Loucy (cell line): ENCODE results near the gene EFCAB13.

Experiments used
- H2AFZ ChIP-seq: fragments of 200-600 bp; sonication (generic); 2 replicates; pipeline ENCODE4 v1.6.0; 2016; ENCODE audit warnings: antibody characterized with exemption, mild to moderate bottlenecking, low read length, moderate library complexity
- H3F3A ChIP-seq: fragments of 200-600 bp; 2 replicates; pipeline ENCODE4 v1.6.0; 2016; ENCODE audit warnings: antibody characterized with exemption, low read depth, mild to moderate bottlenecking
- H3K27me3 ChIP-seq: fragments of 200-600 bp; sonication (generic); 2 replicates; pipeline ENCODE4 v1.6.1; 2014; ENCODE audit warnings: low read length, mild to moderate bottlenecking; ENCODE audit not compliant: insufficient read depth, poor library complexity, severe bottlenecking
- H3K36me3 ChIP-seq: fragments of 200-600 bp; sonication (generic); 2 replicates; pipeline ENCODE4 v1.6.1; 2016; ENCODE audit warnings: low read length; ENCODE audit not compliant: insufficient read depth
- H3K4me1 ChIP-seq: fragments of 200-600 bp; sonication (generic); 2 replicates; pipeline ENCODE4 v1.5.1; 2014; ENCODE audit warnings: low read length, mild to moderate bottlenecking; ENCODE audit not compliant: insufficient read depth, poor library complexity, severe bottlenecking
- H3K4me2 ChIP-seq: fragments of 200-600 bp; sonication (generic); 2 replicates; pipeline ENCODE4 v1.6.0; 2014; ENCODE audit warnings: antibody characterized with exemption, low read length, low read depth, mild to moderate bottlenecking; ENCODE audit not compliant: poor library complexity, severe bottlenecking
- H3K4me3 ChIP-seq: fragments of 200-600 bp; sonication (generic); 2 replicates; pipeline ENCODE4 v1.5.1; 2014; ENCODE audit warnings: low read length, mild to moderate bottlenecking, mixed read lengths; ENCODE audit not compliant: poor library complexity, severe bottlenecking
- H3K79me2 ChIP-seq: fragments of 200-600 bp; sonication (generic); 2 replicates; pipeline ENCODE4 v1.6.1; 2014; ENCODE audit warnings: low read length; ENCODE audit not compliant: insufficient read depth
- H3K9ac ChIP-seq: fragments of 200-600 bp; sonication (generic); 2 replicates; pipeline ENCODE4 v1.6.0; 2014; ENCODE audit warnings: mild to moderate bottlenecking, low read depth, low read length, moderate library complexity; ENCODE audit not compliant: poor library complexity, severe bottlenecking
- H3K9me2 ChIP-seq: fragments of 200-600 bp; sonication (generic); replicated peaks from 2 replicates; pipeline ENCODE4 v1.6.1; 2016; ENCODE audit warnings: low read depth, low read length, mixed read lengths
- H3K9me3 ChIP-seq: fragments of 200-600 bp; sonication (generic); 2 replicates; pipeline ENCODE4 v1.6.1; 2014; ENCODE audit warnings: mild to moderate bottlenecking, antibody characterized with exemption, low read length, low read depth; ENCODE audit not compliant: insufficient read depth
- H4K20me1 ChIP-seq: fragments of 200-600 bp; sonication (generic); 2 replicates; pipeline ENCODE4 v1.6.0; 2014; ENCODE audit warnings: antibody characterized with exemption, low read length, mild to moderate bottlenecking; ENCODE audit not compliant: insufficient read depth, poor library complexity, severe bottlenecking
- EZH2phosphoT487 ChIP-seq: fragments of 200-600 bp; IDR thresholded peaks from 2 replicates; pipeline ENCODE4 v1.6.1; 2018; ENCODE audit warnings: antibody characterized with exemption, mild to moderate bottlenecking, moderate library complexity, borderline replicate concordance
- TF ChIP-seq, protein P1 (sequence below): fragments of 200-600 bp; sonication (generic); conservative IDR thresholded peaks from 2 replicates; pipeline ENCODE4 v1.5.1; 2014; ENCODE audit warnings: mild to moderate bottlenecking, antibody characterized with exemption, low read length

The EFCAB13 gene

GRCh38 chr17:47320879-47321502 lies 2.8 kb upstream of the EFCAB13 start:
- H3K4me2 ChIP-seq, result no peak overlapping the region
- no peaks in the 10 kb centered on the region for H4K20me1 ChIP-seq
- H3K4me1 ChIP-seq, result peaks cover 18% of the 10 kb centered on the region
- no peaks in the 10 kb centered on the region for H3K27me3 ChIP-seq
- no peak overlapping the region for H3K4me3 ChIP-seq
- H2AFZ ChIP-seq, result no peak overlapping the region
- H3F3A ChIP-seq, result peaks cover 4% of the 10 kb centered on the region; the same call in 1 of the 2 replicates
- no peaks in the 10 kb centered on the region for H3K79me2 ChIP-seq
- TF ChIP-seq, protein P1, sequence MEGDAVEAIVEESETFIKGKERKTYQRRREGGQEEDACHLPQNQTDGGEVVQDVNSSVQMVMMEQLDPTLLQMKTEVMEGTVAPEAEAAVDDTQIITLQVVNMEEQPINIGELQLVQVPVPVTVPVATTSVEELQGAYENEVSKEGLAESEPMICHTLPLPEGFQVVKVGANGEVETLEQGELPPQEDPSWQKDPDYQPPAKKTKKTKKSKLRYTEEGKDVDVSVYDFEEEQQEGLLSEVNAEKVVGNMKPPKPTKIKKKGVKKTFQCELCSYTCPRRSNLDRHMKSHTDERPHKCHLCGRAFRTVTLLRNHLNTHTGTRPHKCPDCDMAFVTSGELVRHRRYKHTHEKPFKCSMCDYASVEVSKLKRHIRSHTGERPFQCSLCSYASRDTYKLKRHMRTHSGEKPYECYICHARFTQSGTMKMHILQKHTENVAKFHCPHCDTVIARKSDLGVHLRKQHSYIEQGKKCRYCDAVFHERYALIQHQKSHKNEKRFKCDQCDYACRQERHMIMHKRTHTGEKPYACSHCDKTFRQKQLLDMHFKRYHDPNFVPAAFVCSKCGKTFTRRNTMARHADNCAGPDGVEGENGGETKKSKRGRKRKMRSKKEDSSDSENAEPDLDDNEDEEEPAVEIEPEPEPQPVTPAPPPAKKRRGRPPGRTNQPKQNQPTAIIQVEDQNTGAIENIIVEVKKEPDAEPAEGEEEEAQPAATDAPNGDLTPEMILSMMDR, result no peak
- no peak overlapping the region for H3K9ac ChIP-seq
- no peaks in the 10 kb centered on the region for H3K9me3 ChIP-seq
- H3K36me3 ChIP-seq, result no peaks in the 10 kb centered on the region
- H3K9me2 ChIP-seq, result no peaks in the 10 kb centered on the region

DNA sequence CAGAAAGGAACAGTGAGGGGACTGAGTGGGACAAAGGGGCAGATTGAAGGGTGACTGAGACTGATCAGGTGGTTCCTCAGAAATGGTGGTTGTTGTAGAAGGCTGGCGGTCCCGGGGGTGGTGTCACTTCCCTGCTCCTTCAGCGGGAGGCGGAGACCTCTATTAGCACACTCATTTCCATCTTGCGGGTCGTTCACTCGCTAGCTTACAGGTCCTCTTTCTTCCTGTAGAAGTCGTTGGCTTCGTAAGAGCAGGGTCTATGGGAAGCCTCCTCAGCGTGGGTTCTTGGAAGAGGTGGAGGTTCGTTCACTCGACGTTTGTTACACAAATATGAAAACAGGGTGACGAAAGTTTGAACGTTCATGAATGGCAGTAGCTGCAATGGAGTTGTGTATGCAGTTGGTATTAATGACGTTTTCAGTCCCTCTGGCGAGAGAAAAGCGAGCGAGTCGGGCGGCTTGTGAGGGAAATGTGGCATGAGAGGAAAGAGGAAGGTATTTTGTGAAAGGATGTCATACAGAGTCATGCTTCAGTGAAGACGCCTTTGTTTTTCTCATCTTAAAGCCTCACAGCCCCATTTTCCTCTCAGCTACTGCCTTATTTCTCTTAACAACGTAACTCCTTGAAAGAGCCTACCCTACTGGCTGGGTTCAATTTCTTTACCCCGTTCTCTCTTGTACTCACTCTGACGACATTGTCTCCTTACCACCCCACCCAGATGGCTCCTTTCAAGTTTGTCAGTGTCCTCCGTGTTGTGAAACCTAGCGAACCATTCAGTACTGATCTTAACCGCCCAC lies 667 bp downstream of the EFCAB13 start:
- H3K36me3 ChIP-seq, result no peaks in the 10 kb centered on the region
- peak overlapping the region; percentile 97 for H2AFZ ChIP-seq
- peaks cover 8% of the 10 kb centered on the region for H3K4me1 ChIP-seq
- no peaks in the 10 kb centered on the region for H4K20me1 ChIP-seq
- TF ChIP-seq, protein P1, result no peak
- no peak for TF ChIP-seq EZH2phosphoT487
- H3K9me3 ChIP-seq, result no peaks in the 10 kb centered on the region
- H3K79me2 ChIP-seq, result no peaks in the 10 kb centered on the region
- H3K27me3 ChIP-seq, result no peaks in the 10 kb centered on the region
- no peaks in the 10 kb centered on the region for H3K9me2 ChIP-seq
- H3F3A ChIP-seq, result peaks cover 4% of the 10 kb centered on the region; the same call in 1 of the 2 replicates
- peak overlapping the region; percentile 59 for H3K9ac ChIP-seq
- peak overlapping the region; percentile 87 for H3K4me2 ChIP-seq
- H3K4me3 ChIP-seq, result peak overlapping the region; percentile 75

DNA sequence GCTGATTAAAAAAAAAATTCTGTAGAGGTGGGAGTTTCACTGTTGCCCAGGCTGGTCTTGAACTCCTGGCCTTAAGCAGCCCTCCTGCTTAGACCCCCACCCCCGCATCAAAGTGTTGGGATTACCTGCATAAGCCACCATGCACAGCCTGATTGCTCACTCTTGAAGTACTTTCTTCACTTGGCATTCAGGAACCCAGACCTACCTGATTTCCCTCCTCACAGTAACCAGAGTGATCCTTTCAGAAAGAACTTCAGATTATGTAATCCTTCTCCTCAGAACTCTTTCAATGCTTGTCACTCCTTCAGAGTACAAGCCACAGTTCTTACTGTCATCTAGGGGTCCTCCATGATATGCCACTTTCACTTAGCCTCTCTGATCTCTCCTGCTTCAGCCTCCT lies 1.4 kb downstream of the EFCAB13 start:
- Histone ChIP-seq H3K4me3 (no peak overlapping the region), H3K79me2 (no peaks in the 10 kb centered on the region), H3K9ac (no peak overlapping the region), H3F3A (peaks cover 4% of the 10 kb centered on the region; the same call in 1 of the 2 replicates), H3K9me3 (no peaks in the 10 kb centered on the region), H3K9me2 (no peaks in the 10 kb centered on the region), H3K4me1 (peaks cover 8% of the 10 kb centered on the region), H2AFZ (no peak overlapping the region), H4K20me1 (no peaks in the 10 kb centered on the region), H3K36me3 (no peaks in the 10 kb centered on the region), H3K27me3 (no peaks in the 10 kb centered on the region), H3K4me2 (no peak overlapping the region)
- no peak for TF ChIP-seq EZH2phosphoT487
- TF ChIP-seq, protein P1, result no peak
